Measurements from ENCODE around the gene FAM240B. TPM values are rescaled to one million over a fixed set of nuclear protein-coding genes. Genes with fewer than 3 reads are reported as not detected.

The FAM240B gene
- total and polyA plus RNA-seq, 9 of the 15 experiments (the other 6 are each of a cell fraction or from before 2014, with no cell fraction given), result not detected

DNA sequence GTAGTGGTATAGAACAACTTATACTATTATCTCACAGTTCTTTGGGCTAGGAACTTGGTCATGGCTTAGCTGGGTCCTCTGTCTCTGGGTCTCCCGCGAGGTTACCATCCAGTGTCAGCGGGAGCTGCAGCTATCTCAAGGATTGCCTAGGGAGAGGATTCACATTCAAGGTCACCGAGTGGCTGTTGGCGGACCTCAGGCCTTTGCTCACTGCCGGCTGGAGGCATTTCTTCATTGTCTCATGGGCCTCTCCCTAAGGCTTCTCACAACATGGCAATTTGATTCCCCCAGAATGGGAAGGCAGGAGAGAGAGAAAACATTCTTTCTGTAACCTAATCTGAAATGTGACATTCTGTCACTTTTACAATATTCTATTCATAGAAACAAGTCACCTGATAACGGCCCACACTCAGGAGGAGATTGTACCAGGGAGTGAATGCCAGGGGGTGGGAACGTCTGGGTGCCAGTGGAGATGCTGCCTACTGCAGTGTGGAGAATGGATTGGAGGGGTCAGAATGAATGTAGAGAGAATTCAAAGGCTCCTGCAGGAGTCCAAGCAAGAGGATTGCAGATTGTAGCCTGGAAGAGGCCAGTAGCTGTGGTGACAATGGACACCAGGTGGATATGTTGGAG is 70.1 kb downstream of the FAM240B start (continued):
- TF ChIP-seq, protein P1, sequence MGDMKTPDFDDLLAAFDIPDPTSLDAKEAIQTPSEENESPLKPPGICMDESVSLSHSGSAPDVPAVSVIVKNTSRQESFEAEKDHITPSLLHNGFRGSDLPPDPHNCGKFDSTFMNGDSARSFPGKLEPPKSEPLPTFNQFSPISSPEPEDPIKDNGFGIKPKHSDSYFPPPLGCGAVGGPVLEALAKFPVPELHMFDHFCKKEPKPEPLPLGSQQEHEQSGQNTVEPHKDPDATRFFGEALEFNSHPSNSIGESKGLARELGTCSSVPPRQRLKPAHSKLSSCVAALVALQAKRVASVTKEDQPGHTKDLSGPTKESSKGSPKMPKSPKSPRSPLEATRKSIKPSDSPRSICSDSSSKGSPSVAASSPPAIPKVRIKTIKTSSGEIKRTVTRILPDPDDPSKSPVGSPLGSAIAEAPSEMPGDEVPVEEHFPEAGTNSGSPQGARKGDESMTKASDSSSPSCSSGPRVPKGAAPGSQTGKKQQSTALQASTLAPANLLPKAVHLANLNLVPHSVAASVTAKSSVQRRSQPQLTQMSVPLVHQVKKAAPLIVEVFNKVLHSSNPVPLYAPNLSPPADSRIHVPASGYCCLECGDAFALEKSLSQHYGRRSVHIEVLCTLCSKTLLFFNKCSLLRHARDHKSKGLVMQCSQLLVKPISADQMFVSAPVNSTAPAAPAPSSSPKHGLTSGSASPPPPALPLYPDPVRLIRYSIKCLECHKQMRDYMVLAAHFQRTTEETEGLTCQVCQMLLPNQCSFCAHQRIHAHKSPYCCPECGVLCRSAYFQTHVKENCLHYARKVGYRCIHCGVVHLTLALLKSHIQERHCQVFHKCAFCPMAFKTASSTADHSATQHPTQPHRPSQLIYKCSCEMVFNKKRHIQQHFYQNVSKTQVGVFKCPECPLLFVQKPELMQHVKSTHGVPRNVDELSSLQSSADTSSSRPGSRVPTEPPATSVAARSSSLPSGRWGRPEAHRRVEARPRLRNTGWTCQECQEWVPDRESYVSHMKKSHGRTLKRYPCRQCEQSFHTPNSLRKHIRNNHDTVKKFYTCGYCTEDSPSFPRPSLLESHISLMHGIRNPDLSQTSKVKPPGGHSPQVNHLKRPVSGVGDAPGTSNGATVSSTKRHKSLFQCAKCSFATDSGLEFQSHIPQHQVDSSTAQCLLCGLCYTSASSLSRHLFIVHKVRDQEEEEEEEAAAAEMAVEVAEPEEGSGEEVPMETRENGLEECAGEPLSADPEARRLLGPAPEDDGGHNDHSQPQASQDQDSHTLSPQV (IDR thresholded peaks at IDR 0.05), result no peak

DNA sequence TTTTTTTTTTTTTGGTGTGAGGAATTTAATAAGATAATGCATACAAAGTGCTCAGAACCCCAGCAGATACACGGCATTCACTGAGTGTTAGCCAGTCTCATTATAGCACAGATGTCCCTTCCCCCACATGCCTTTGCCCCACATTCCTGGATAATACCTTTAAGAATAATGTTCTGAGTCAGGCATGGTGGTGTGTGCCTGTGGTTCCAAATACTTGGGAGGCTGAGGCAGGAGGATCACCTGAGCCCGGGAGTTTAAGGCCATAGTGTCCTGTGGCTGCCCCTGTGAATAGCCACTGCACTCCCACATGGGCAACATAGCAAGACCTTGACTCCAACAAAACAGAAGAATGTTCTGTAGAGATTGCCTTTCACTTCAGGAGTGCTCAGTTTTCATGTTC is 75.3 kb downstream of the FAM240B start:
- BruUV-seq (replicated peaks), result no TSS peak
- H3K4me3 ChIP-seq, result no peak overlapping the region
- H3K4me1 ChIP-seq (replicated peaks in 1 of 2; ENCODE audit: control insufficient read depth in 2 of 2, insufficient read depth in 2 of 2, low read length in 2 of 2), result no peaks in the 10 kb centered on the region
- in situ Hi-C loops (cut with MboI), result no loop called here
- no peak overlapping the region for H2AFZ ChIP-seq (ENCODE audit: low read depth, low read length)
- H3K9me1 ChIP-seq (ENCODE audit: control insufficient read depth, insufficient read depth, low read length), result no peaks in the 10 kb centered on the region
- peaks cover 0 to 8% of the 10 kb centered on the region in 2 experiments; a peak in 2 of 5 replicates for H3K27me3 ChIP-seq (ENCODE audit: control insufficient read depth in 2 of 2, insufficient read depth in 2 of 2, low read length in 2 of 2)
- ChIA-PET CTCF (ENCODE audit: low intra/inter-chr PET ratio) (no interaction called here), POLR2A (no interaction called here)
- no peak for FAIRE-seq
- H3K9me3 ChIP-seq (replicated peaks; ENCODE audit: control insufficient read depth, insufficient read depth, low read depth, low read length), result no peaks in the 10 kb centered on the region
- H3K27ac ChIP-seq (ENCODE audit: extremely low read depth, low read depth, low read length), result no peak overlapping the region
- no peak for DNase-seq (ENCODE audit: extremely low read depth in 1 of 4, low spot score in 3 of 4)
- no peaks in the 10 kb centered on the region for H3K79me2 ChIP-seq (ENCODE audit: control insufficient read depth, insufficient read depth, low read length)
- no peaks in the 10 kb centered on the region for H4K20me1 ChIP-seq (replicated peaks; ENCODE audit: control insufficient read depth, insufficient read depth, low read length)
- WGBS (ENCODE audit: insufficient coverage, low coverage, missing lambda C conversion rate), result 0% methylated on average over 2 of the region's 2 CpGs
- intact Hi-C loops (cut with micrococcal nuclease), result loop anchor here (10.0 kb wide), 1 partner anchor 80 kb away; the partner anchor contains the start of gene FAM240B
- no peak overlapping the region for H3K9ac ChIP-seq (ENCODE audit: insufficient read depth in 1 of 2, low read depth in 2 of 2, low read length in 2 of 2)
- no peak overlapping the region for H3K4me2 ChIP-seq (ENCODE audit: insufficient read depth, low read length)
- no peaks in the 10 kb centered on the region for H3K36me3 ChIP-seq (ENCODE audit: control insufficient read depth, insufficient read depth, low read length)
- no peak for ATAC-seq
- no peak for TF ChIP-seq CC2D1A (IDR thresholded peaks at IDR 0.05)
- TF ChIP-seq, protein P2, sequence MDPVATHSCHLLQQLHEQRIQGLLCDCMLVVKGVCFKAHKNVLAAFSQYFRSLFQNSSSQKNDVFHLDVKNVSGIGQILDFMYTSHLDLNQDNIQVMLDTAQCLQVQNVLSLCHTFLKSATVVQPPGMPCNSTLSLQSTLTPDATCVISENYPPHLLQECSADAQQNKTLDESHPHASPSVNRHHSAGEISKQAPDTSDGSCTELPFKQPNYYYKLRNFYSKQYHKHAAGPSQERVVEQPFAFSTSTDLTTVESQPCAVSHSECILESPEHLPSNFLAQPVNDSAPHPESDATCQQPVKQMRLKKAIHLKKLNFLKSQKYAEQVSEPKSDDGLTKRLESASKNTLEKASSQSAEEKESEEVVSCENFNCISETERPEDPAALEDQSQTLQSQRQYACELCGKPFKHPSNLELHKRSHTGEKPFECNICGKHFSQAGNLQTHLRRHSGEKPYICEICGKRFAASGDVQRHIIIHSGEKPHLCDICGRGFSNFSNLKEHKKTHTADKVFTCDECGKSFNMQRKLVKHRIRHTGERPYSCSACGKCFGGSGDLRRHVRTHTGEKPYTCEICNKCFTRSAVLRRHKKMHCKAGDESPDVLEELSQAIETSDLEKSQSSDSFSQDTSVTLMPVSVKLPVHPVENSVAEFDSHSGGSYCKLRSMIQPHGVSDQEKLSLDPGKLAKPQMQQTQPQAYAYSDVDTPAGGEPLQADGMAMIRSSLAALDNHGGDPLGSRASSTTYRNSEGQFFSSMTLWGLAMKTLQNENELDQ (CRISPR knock-in tag; IDR thresholded peaks at IDR 0.05; ENCODE audit: borderline replicate concordance), result no peak
- TF ChIP-seq ZNF121 (CRISPR knock-in tag; conservative IDR thresholded peaks at IDR 0.05), result no peak
- TF ChIP-seq, protein P3, sequence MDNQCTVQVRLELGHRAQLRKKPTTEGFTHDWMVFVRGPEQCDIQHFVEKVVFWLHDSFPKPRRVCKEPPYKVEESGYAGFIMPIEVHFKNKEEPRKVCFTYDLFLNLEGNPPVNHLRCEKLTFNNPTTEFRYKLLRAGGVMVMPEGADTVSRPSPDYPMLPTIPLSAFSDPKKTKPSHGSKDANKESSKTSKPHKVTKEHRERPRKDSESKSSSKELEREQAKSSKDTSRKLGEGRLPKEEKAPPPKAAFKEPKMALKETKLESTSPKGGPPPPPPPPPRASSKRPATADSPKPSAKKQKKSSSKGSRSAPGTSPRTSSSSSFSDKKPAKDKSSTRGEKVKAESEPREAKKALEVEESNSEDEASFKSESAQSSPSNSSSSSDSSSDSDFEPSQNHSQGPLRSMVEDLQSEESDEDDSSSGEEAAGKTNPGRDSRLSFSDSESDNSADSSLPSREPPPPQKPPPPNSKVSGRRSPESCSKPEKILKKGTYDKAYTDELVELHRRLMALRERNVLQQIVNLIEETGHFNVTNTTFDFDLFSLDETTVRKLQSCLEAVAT (IDR thresholded peaks at IDR 0.05), result no peak
- no peak for TF ChIP-seq SMAD4 (CRISPR knock-in tag; conservative IDR thresholded peaks at IDR 0.05)
- TF ChIP-seq RUNX1 (IDR thresholded peaks at IDR 0.05; ENCODE audit: low read depth), result no peak
- TF ChIP-seq, protein P4, sequence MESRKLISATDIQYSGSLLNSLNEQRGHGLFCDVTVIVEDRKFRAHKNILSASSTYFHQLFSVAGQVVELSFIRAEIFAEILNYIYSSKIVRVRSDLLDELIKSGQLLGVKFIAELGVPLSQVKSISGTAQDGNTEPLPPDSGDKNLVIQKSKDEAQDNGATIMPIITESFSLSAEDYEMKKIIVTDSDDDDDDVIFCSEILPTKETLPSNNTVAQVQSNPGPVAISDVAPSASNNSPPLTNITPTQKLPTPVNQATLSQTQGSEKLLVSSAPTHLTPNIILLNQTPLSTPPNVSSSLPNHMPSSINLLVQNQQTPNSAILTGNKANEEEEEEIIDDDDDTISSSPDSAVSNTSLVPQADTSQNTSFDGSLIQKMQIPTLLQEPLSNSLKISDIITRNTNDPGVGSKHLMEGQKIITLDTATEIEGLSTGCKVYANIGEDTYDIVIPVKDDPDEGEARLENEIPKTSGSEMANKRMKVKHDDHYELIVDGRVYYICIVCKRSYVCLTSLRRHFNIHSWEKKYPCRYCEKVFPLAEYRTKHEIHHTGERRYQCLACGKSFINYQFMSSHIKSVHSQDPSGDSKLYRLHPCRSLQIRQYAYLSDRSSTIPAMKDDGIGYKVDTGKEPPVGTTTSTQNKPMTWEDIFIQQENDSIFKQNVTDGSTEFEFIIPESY (CRISPR knock-in tag; IDR thresholded peaks at IDR 0.05), result no peak

Measured in K562 (cell line).